GM12878 (cell line): ENCODE data around the gene NPM1. TPM values are rescaled to one million over a fixed set of nuclear protein-coding genes. Genes with fewer than 3 reads are reported as not detected.
A peak's percentile ranks its signal among the peaks of the same experiment; 100 is the strongest.
"Not testable (repeated sequence)": the region's sequence is repeated elsewhere in the genome, so short reads cannot be mapped to it uniquely, and the experiment has no call there.

Experiments
- ATAC-seq: fragments of 200-7000 bp; cut with Tn5 transposase; 3 replicates; pipeline ENCODE4 v1.9.1; 2020; ENCODE audit warnings: mild to moderate bottlenecking, moderate library complexity
- BruUV-seq: library from RNA; stranded (reverse); fragments of 400-500 nt; replicated peaks from 2 replicates; lab custom pipeline; 2021; lab: Mats Ljungman, UMichigan
- CTCF ChIA-PET: fragments of 300-600 bp; sonication (Branson Sonifier 250); formaldehyde crosslinking; extraction: SDS; loops from one replicate; lab custom pipeline; 2021; ENCODE audit warnings: inconsistent platforms; lab: Yijun Ruan, JAX
- POLR2A ChIA-PET: fragments of 350-600 bp; formaldehyde crosslinking; extraction: SDS; loops from one replicate; lab custom pipeline; 2021; ENCODE audit warnings: inconsistent platforms; lab: Charles Lee
- RAD21 ChIA-PET: fragments of 300-600 bp; sonication (Branson Sonifier 250); formaldehyde crosslinking; loops from one replicate; lab custom pipeline; 2023; ENCODE audit warnings: antibody characterized with exemption; ENCODE audit not compliant: unreplicated experiment; lab: Charles Lee
- SMC1A ChIA-PET: fragments of 300-600 bp; sonication (Branson Sonifier 250); formaldehyde crosslinking; loops from one replicate; lab custom pipeline; 2023; ENCODE audit not compliant: unreplicated experiment, uncharacterized antibody; lab: Charles Lee
- DNase-seq: peaks from one replicate; pipeline ENCODE4 v3.0.0-alpha.2; 2011; ENCODE audit warnings: low read depth, low spot score
- FAIRE-seq: peaks from 3 replicates; lab custom pipeline; 2011; peaks lifted over from hg19 to GRCh38; lab: Jason Lieb, UNC
- H2AFZ ChIP-seq: 2 replicates; pipeline ENCODE4 v1.6.0; 2011; ENCODE audit warnings: low read depth, low read length, control low read depth; ENCODE audit not compliant: control insufficient read depth
- H3K27ac ChIP-seq: 2 replicates; pipeline ENCODE4 v1.5.1; 2011; ENCODE audit warnings: control low read depth; ENCODE audit not compliant: control insufficient read depth, insufficient read depth
- H3K27me3 ChIP-seq, 2 experiments: replicated peaks in 1 of 2; 2 replicates each; pipeline versions ENCODE4 v1.6.0 to v1.6.1; 2011; ENCODE audit warnings: low read length in 1 of 2; ENCODE audit not compliant: control insufficient read depth in 2 of 2, insufficient read depth in 2 of 2
- H3K36me3 ChIP-seq, 2 experiments: 2 replicates each; pipeline ENCODE4 v1.5.1; 2011; ENCODE audit warnings: low read length in 1 of 2; ENCODE audit not compliant: control insufficient read depth in 2 of 2, insufficient read depth in 2 of 2
- H3K4me1 ChIP-seq: 2 replicates; pipeline ENCODE4 v1.6.1; 2011; ENCODE audit warnings: mild to moderate bottlenecking, low read length, moderate library complexity, mixed read lengths; ENCODE audit not compliant: control insufficient read depth, insufficient read depth
- H3K4me2 ChIP-seq: 2 replicates; pipeline ENCODE4 v1.6.0; 2011; ENCODE audit warnings: control low read depth; ENCODE audit not compliant: control insufficient read depth, insufficient read depth
- H3K4me3 ChIP-seq: fragments of 200-600 bp; sonication (generic); 2 replicates; pipeline ENCODE4 v1.5.1; 2016
- H3K79me2 ChIP-seq: 2 replicates; pipeline ENCODE4 v1.6.0; 2011; ENCODE audit warnings: low read length; ENCODE audit not compliant: control insufficient read depth, insufficient read depth
- H3K9ac ChIP-seq: 2 replicates; pipeline ENCODE4 v1.8.0; 2011; ENCODE audit warnings: low read length, control low read depth, mixed read lengths; ENCODE audit not compliant: control insufficient read depth, insufficient read depth
- H3K9me3 ChIP-seq: replicated peaks from 3 replicates; pipeline ENCODE4 v1.5.1; 2011; ENCODE audit warnings: mild to moderate bottlenecking, low read length; ENCODE audit not compliant: control insufficient read depth, insufficient read depth
- H4K20me1 ChIP-seq: 2 replicates; pipeline ENCODE4 v1.6.0; 2011; ENCODE audit not compliant: control insufficient read depth, insufficient read depth
- BHLHE40 ChIP-seq, 2 experiments: fragments of 450-650 bp in 1 of 2; IDR thresholded peaks; 2 replicates each; pipeline ENCODE4 v1.6.1; 2011 to 2017; ENCODE audit warnings: low read depth in 2 of 2, borderline replicate concordance in 1 of 2, improper control_type of control experiment in 1 of 2, low read length in 1 of 2, mild to moderate bottlenecking in 1 of 2
- MYC ChIP-seq: IDR thresholded peaks from 2 replicates; pipeline ENCODE4 v1.6.1; 2011; ENCODE audit warnings: mild to moderate bottlenecking, low read length, moderate library complexity, inconsistent platforms; ENCODE audit not compliant: insufficient read depth, insufficient replicate concordance, insufficient read length, severe bottlenecking
- NKRF ChIP-seq: fragments of 450-650 bp; conservative IDR thresholded peaks from 2 replicates; pipeline ENCODE4 v1.6.1; 2017; ENCODE audit warnings: mild to moderate bottlenecking, moderate library complexity
- RAD21 ChIP-seq: IDR thresholded peaks from 2 replicates; pipeline ENCODE4 v1.6.1; 2011; ENCODE audit warnings: mild to moderate bottlenecking, low read depth, low read length, moderate library complexity; ENCODE audit not compliant: insufficient read depth
- SMAD5 ChIP-seq: IDR thresholded peaks from 2 replicates; pipeline ENCODE4 v1.6.1; 2016; ENCODE audit warnings: antibody characterized with exemption, low read depth
- STAT1 ChIP-seq: fragments of 450-650 bp; conservative IDR thresholded peaks from 2 replicates; pipeline ENCODE4 v1.6.1; 2014; ENCODE audit warnings: antibody characterized with exemption, mild to moderate bottlenecking
- SUZ12 ChIP-seq: fragments of 200-600 bp; sonication (generic); IDR thresholded peaks from one replicate; pipeline ENCODE4 v1.6.1; 2018; ENCODE audit warnings: antibody characterized with exemption, mild to moderate bottlenecking; ENCODE audit not compliant: unreplicated experiment
- WGBS: methylation state at CpG from one replicate; pipeline ENCODE4 v1.1.6; 2016; ENCODE audit warnings: low lambda C conversion rate; ENCODE audit not compliant: insufficient replicate concordance, insufficient coverage; ENCODE audit errors: missing lambda C conversion rate; 5-methylcytosine and 5-hydroxymethylcytosine counted together
- in situ Hi-C: fragments of 300-500 bp; cut with MboI; formaldehyde crosslinking; loops from 9 replicates; pipeline ENCODE4 v1.14.3; 2018; ENCODE audit warnings: mixed read lengths
- intact Hi-C: fragments of 100-400 bp; cut with micrococcal nuclease; formaldehyde crosslinking; loops from one replicate; pipeline ENCODE4 v1.14.2; 2022; ENCODE audit not compliant: unreplicated experiment
- polyA plus RNA-seq, 11 experiments: library from polyadenylated mRNA; depleted of rRNA in 4 of 11; unstranded in 6 of 11; stranded (reverse) in 5 of 11; fragments of >200 nt; fragmentation: Nextera tagmentation in 4 of 11; fragmentation: Illumina TruSeq in 1 of 11; extraction: Ambion mirVana in 4 of 11; extraction: Trizol in 1 of 11; gene quantifications; 1 replicate in 1 of 11; 2 replicates in 10 of 11; pipeline versions ENCODE4 v1.2.1 to v1.2.3, GENCODE V29; 2011 to 2016; ENCODE audit warnings: inconsistent platforms in 2 of 11, missing spikeins in 2 of 11, low read depth in 1 of 11
- total RNA-seq, 4 experiments: library from RNA; depleted of rRNA in 3 of 4; stranded (reverse); fragments of >200 nt in 3 of 4; fragmentation: Illumina TruSeq in 1 of 4; extraction: Trizol in 1 of 4; gene quantifications; 2 replicates each; pipeline versions ENCODE4 v1.2.1 to v1.2.3, GENCODE V29; 2013 to 2021
- TF ChIP-seq, protein P1 (sequence below), 3 experiments: IDR thresholded peaks in 2 of 3; conservative IDR thresholded peaks in 1 of 3; 2 replicates each; pipeline ENCODE4 v1.5.1; 2011; ENCODE audit warnings: low read depth in 3 of 3, low read length in 3 of 3, mild to moderate bottlenecking in 3 of 3, control low read depth in 2 of 3, moderate library complexity in 2 of 3, inconsistent platforms in 1 of 3, mixed read lengths in 1 of 3; ENCODE audit not compliant: control insufficient read depth in 2 of 3, insufficient read depth in 1 of 3; ENCODE audit errors: extremely low read depth in 1 of 3
- TF ChIP-seq, protein P2 (sequence below): fragments of 450-650 bp; IDR thresholded peaks from 2 replicates; pipeline ENCODE4 v1.6.1; 2018; ENCODE audit warnings: borderline replicate concordance, mild to moderate bottlenecking; ENCODE audit not compliant: partially characterized antibody

The NPM1 gene
- total and polyA plus RNA-seq, 10 of the 15 experiments (the other 5 are each of a cell fraction or from before 2014, with no cell fraction given) = 1,843 to 5,466 (median 2,866) TPM

DNA sequence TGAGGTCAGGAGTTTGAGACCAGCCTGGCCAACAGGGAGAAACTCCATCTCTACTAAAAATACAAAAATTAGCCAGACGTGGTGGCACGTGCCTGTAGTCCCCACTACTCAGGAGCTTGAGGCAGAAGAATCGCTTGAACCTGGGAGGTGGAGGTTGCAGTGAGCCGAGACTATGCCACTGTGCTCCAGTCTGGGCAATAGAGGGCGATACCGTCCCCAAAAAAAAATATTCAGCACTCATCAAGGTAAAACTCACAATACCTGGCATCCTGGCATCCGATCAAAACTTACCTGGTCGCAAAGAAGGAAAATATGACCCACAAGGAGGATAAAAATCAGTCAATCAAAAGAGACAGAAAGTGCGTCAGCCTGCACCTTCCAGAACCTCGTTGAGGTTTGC, 16.8 kb upstream of the NPM1 start:
- in situ Hi-C loops, BruUV-seq, DNase-seq, POLR2A ChIA-PET, H3K4me3 ChIP-seq, FAIRE-seq, RAD21 ChIA-PET: not testable (repeated sequence)
- TF ChIP-seq, protein P1, sequence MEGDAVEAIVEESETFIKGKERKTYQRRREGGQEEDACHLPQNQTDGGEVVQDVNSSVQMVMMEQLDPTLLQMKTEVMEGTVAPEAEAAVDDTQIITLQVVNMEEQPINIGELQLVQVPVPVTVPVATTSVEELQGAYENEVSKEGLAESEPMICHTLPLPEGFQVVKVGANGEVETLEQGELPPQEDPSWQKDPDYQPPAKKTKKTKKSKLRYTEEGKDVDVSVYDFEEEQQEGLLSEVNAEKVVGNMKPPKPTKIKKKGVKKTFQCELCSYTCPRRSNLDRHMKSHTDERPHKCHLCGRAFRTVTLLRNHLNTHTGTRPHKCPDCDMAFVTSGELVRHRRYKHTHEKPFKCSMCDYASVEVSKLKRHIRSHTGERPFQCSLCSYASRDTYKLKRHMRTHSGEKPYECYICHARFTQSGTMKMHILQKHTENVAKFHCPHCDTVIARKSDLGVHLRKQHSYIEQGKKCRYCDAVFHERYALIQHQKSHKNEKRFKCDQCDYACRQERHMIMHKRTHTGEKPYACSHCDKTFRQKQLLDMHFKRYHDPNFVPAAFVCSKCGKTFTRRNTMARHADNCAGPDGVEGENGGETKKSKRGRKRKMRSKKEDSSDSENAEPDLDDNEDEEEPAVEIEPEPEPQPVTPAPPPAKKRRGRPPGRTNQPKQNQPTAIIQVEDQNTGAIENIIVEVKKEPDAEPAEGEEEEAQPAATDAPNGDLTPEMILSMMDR (IDR thresholded peaks at IDR 0.05 in 2 of 3, conservative IDR thresholded peaks at IDR 0.05 in 1 of 3; ENCODE audit: control insufficient read depth in 2 of 3, extremely low read depth in 1 of 3, insufficient read depth in 1 of 3, low read depth in 3 of 3, low read length in 3 of 3) = peak in 2 of 3 experiments; percentile 22 to 23; a peak in 2 of 6 replicates
- TF ChIP-seq RAD21 = 0 out of 2 replicates have a peak, but pooled peaks have one; percentile 9
- TF ChIP-seq BHLHE40 (IDR thresholded peaks at IDR 0.05; ENCODE audit: borderline replicate concordance in 1 of 2, low read depth in 2 of 2, low read length in 1 of 2) = 0 out of 4 replicates have a peak, but pooled peaks of 1 of the 2 experiments have one; percentile 17
- TF ChIP-seq, all 136 proteins: peak for 3; not testable (repeated sequence) for 133
- H3K4me2 ChIP-seq, H4K20me1 ChIP-seq, H3K36me3 ChIP-seq, H3K27ac ChIP-seq, H3K79me2 ChIP-seq, H3K9ac ChIP-seq, H3K27me3 ChIP-seq, H3K9me3 ChIP-seq, SMC1A ChIA-PET, H2AFZ ChIP-seq: not testable (repeated sequence)
- CTCF ChIA-PET = interaction anchor here (0.9 to 1.2 kb wide), 3 partner anchors 12 to 39 kb away, joined by 3 to 4 read pairs (median 4); no protein-coding TSS in a partner anchor
- H3K4me1 ChIP-seq = peaks cover 12% of the 10 kb centered on the region
- ATAC-seq = peak; percentile 52
- 41% methylated on average over 10 of the region's 10 CpGs for WGBS
- intact Hi-C loops = loop anchor here (1.0 kb wide), 1 partner anchor 42 kb away; no protein-coding TSS in a partner anchor

DNA sequence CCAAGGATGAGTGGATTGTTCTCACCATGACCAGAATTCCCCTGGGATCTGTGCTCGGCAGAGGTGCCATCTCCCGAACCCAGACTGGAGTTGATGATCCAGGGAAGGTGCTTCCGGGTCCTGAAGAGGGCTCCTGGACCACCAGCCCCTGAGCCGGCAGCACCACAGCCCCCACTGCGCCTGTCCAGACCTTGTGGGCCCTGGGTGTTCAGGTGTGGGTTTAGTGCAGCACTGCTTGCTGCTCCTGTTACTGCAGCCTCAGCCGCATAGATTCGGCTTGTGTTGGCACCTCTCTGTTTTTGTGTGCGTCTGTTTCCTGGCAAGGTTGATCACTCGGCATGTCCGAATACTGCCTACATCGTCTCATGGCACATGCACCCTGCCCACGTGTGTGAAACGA, 16.3 kb upstream of the NPM1 start:
- ATAC-seq (no peak), FAIRE-seq (no peak), DNase-seq (no peak)
- Histone ChIP-seq H3K4me2 (no peak overlapping the region), H3K9ac (no peak overlapping the region), H3K4me3 (no peak overlapping the region), H3K9me3 (no peaks in the 10 kb centered on the region; the same call in 2 of the 3 replicates), H3K27ac (no peak overlapping the region), H3K79me2 (no peaks in the 10 kb centered on the region), H3K4me1 (peaks cover 12% of the 10 kb centered on the region), H3K27me3 (no peaks in the 10 kb centered on the region), H4K20me1 (no peaks in the 10 kb centered on the region), H3K36me3 (no peaks in the 10 kb centered on the region), H2AFZ (no peak overlapping the region)
- in situ Hi-C loops (no loop called here), intact Hi-C loops (loop anchor here (1.0 kb wide), 1 partner anchor 42 kb away; no protein-coding TSS in a partner anchor)
- RAD21 ChIA-PET = no interaction called here
- CTCF ChIA-PET = interaction anchor here (1.2 kb wide), 2 partner anchors 12 to 38 kb away, joined by 3 to 4 read pairs; no protein-coding TSS in a partner anchor
- POLR2A ChIA-PET = no interaction called here
- WGBS = 45% methylated on average over 13 of the region's 13 CpGs
- TF ChIP-seq, protein P2, sequence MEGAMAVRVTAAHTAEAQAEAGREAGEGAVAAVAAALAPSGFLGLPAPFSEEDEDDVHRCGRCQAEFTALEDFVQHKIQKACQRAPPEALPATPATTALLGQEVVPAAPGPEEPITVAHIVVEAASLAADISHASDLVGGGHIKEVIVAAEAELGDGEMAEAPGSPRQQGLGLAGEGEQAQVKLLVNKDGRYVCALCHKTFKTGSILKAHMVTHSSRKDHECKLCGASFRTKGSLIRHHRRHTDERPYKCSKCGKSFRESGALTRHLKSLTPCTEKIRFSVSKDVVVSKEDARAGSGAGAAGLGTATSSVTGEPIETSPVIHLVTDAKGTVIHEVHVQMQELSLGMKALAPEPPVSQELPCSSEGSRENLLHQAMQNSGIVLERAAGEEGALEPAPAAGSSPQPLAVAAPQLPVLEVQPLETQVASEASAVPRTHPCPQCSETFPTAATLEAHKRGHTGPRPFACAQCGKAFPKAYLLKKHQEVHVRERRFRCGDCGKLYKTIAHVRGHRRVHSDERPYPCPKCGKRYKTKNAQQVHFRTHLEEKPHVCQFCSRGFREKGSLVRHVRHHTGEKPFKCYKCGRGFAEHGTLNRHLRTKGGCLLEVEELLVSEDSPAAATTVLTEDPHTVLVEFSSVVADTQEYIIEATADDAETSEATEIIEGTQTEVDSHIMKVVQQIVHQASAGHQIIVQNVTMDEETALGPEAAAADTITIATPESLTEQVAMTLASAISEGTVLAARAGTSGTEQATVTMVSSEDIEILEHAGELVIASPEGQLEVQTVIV = no peak
- TF ChIP-seq MYC (no peak), STAT1 (no peak), SUZ12 (no peak), NKRF (no peak), SMAD5 (no peak)
- SMC1A ChIA-PET = no interaction called here
- no TSS peak for BruUV-seq
